K562 (cell line): ENCODE measurements around the gene RBMS1. TPM values are rescaled to one million over a fixed set of nuclear protein-coding genes. Genes with fewer than 3 reads are reported as not detected.

Source experiments
- ATAC-seq: fragments of 200-7000 bp; cut with Tn5 transposase; 3 replicates; pipeline ENCODE4 v1.9.1; 2020; ENCODE audit warnings: moderate library complexity
- BruUV-seq: library from RNA; stranded (reverse); fragments of 400-500 nt; replicated peaks from 2 replicates; lab custom pipeline; 2021; lab: Mats Ljungman, UMichigan
- CTCF ChIA-PET: fragments of 300-600 bp; formaldehyde crosslinking; extraction: SDS; loops from one replicate; lab custom pipeline; 2021; ENCODE audit warnings: low intra/inter-chr PET ratio; lab: Yijun Ruan, JAX
- POLR2A ChIA-PET: fragments of 300-600, 350-650 bp; sonication (Branson Sonifier 250); formaldehyde crosslinking; extraction: SDS; loops from one replicate; lab custom pipeline; 2021; ENCODE audit warnings: antibody characterized with exemption, inconsistent platforms; lab: Yijun Ruan, JAX
- DNase-seq, 4 experiments: peaks; one replicate each; pipeline versions ENCODE4 v3.0.0 to v3.0.0-alpha.2; 2011 to 2018; ENCODE audit warnings: low spot score in 3 of 4, mixed read lengths in 3 of 4; ENCODE audit errors: extremely low read depth in 1 of 4
- FAIRE-seq: peaks from 2 replicates; lab custom pipeline; 2011; peaks lifted over from hg19 to GRCh38; lab: Jason Lieb, UNC
- H2AFZ ChIP-seq: 2 replicates; pipeline ENCODE4 v1.6.0; 2011; ENCODE audit warnings: low read depth, low read length, control low read depth, inconsistent platforms
- H3K27ac ChIP-seq: fragments of 200-600 bp; 3 replicates; pipeline ENCODE4 v1.8.0; 2011; ENCODE audit warnings: low read depth, mild to moderate bottlenecking, control low read depth, inconsistent platforms, low read length, moderate library complexity, mixed read lengths; ENCODE audit errors: extremely low read depth
- H3K27me3 ChIP-seq, 2 experiments: fragments of 300-600 bp in 1 of 2; 2 replicates in 1 of 2; 3 replicates in 1 of 2; pipeline versions ENCODE4 v1.6.0 to v1.8.0; 2011; ENCODE audit warnings: inconsistent platforms in 2 of 2, low read length in 2 of 2, mild to moderate bottlenecking in 1 of 2, mixed read lengths in 1 of 2, moderate library complexity in 1 of 2; ENCODE audit not compliant: control insufficient read depth in 2 of 2, insufficient read depth in 2 of 2
- H3K36me3 ChIP-seq: fragments of 300-600 bp; 3 replicates; pipeline ENCODE4 v1.8.0; 2011; ENCODE audit warnings: mild to moderate bottlenecking, low read length, inconsistent platforms; ENCODE audit not compliant: control insufficient read depth, insufficient read depth
- H3K4me1 ChIP-seq, 2 experiments: fragments of 200-600 bp in 1 of 2; replicated peaks in 1 of 2; 2 replicates in 1 of 2; 3 replicates in 1 of 2; pipeline versions ENCODE4 v1.5.1 to v1.8.0; 2011; ENCODE audit warnings: inconsistent platforms in 2 of 2, low read length in 2 of 2, mild to moderate bottlenecking in 1 of 2, mixed read lengths in 1 of 2, moderate library complexity in 1 of 2; ENCODE audit not compliant: control insufficient read depth in 2 of 2, insufficient read depth in 2 of 2
- H3K4me2 ChIP-seq: 2 replicates; pipeline ENCODE4 v1.6.1; 2011; ENCODE audit warnings: low read length, control low read depth, inconsistent platforms, mixed read lengths; ENCODE audit not compliant: insufficient read depth
- H3K4me3 ChIP-seq: fragments of 200-600 bp; sonication (generic), shearing (Covaris generic); 2 replicates; pipeline ENCODE4 v1.5.1; 2016; ENCODE audit warnings: control low read depth, inconsistent platforms
- H3K79me2 ChIP-seq: fragments of 200-600 bp; 3 replicates; pipeline ENCODE4 v1.8.0; 2011; ENCODE audit warnings: low read length, inconsistent platforms; ENCODE audit not compliant: control insufficient read depth, insufficient read depth
- H3K9ac ChIP-seq, 2 experiments: 2 replicates each; pipeline versions ENCODE4 v1.6.0 to v1.6.1; 2011; ENCODE audit warnings: low read depth in 2 of 2, low read length in 2 of 2, control low read depth in 1 of 2, inconsistent platforms in 1 of 2, mild to moderate bottlenecking in 1 of 2, mixed read lengths in 1 of 2; ENCODE audit not compliant: insufficient read depth in 1 of 2
- H3K9me1 ChIP-seq: one replicate; pipeline ENCODE4 v1.6.0; 2011; ENCODE audit warnings: inconsistent platforms, mild to moderate bottlenecking, low read length, moderate library complexity; ENCODE audit not compliant: control insufficient read depth, insufficient read depth
- H3K9me3 ChIP-seq: replicated peaks from 2 replicates; pipeline ENCODE4 v1.5.1; 2011; ENCODE audit warnings: low read depth, low read length, inconsistent platforms; ENCODE audit not compliant: control insufficient read depth, insufficient read depth
- H4K20me1 ChIP-seq: replicated peaks from 2 replicates; pipeline ENCODE4 v1.6.1; 2011; ENCODE audit warnings: low read length, inconsistent platforms, mixed read lengths; ENCODE audit not compliant: control insufficient read depth, insufficient read depth
- CBX2 ChIP-seq: fragments of 200-600 bp; sonication (generic); IDR thresholded peaks from one replicate; pipeline ENCODE4 v1.6.1; 2012; ENCODE audit warnings: mild to moderate bottlenecking, low read length, inconsistent platforms; ENCODE audit not compliant: insufficient read depth, poor library complexity, severe bottlenecking
- SAFB2 ChIP-seq: fragments of 200-400 bp; formaldehyde crosslinking; IDR thresholded peaks from 2 replicates; pipeline ENCODE4 v1.6.1; 2018; ENCODE audit warnings: borderline replicate concordance, low read length, low read depth, moderate library complexity; ENCODE audit not compliant: severe bottlenecking
- WGBS: fragments of 100-300 bp; shearing (Covaris generic); methylation state at CpG from one replicate; pipeline ENCODE4 v1.1.6; 2016; ENCODE audit warnings: low coverage, mixed read lengths; ENCODE audit not compliant: insufficient coverage; ENCODE audit errors: missing lambda C conversion rate; 5-methylcytosine and 5-hydroxymethylcytosine counted together
- in situ Hi-C: fragments of 300-500 bp; cut with MboI; formaldehyde crosslinking; loops from 4 replicates; pipeline ENCODE4 v1.15.0; 2018; ENCODE audit warnings: inconsistent platforms, mixed read lengths
- intact Hi-C: fragments of 100-400 bp; cut with micrococcal nuclease; formaldehyde crosslinking; loops from 2 replicates; pipeline ENCODE4 v1.14.2; 2022
- polyA plus RNA-seq, 8 experiments: library from polyadenylated mRNA; depleted of rRNA in 4 of 8; stranded (reverse) in 5 of 8; unstranded in 3 of 8; fragments of >200 nt; fragmentation: Nextera tagmentation in 2 of 8; fragmentation: Illumina TruSeq in 1 of 8; extraction: Ambion mirVana in 2 of 8; extraction: Trizol in 1 of 8; gene quantifications; 2 replicates each; pipeline versions ENCODE4 v1.2.1 to v1.2.3, GENCODE V29; 2011 to 2014; ENCODE audit warnings: inconsistent platforms in 1 of 8, missing spikeins in 1 of 8
- total RNA-seq, 7 experiments: library from RNA; depleted of rRNA in 6 of 7; stranded (reverse); fragments of >200 nt in 6 of 7; fragmentation: Illumina TruSeq in 2 of 7; extraction: Trizol in 2 of 7; gene quantifications; 2 replicates each; pipeline versions ENCODE4 v1.2.1 to v1.2.3, GENCODE V29; 2011 to 2021; ENCODE audit warnings: low replicate concordance in 1 of 7
- TF ChIP-seq, protein P1 (sequence below): sonication (generic); formaldehyde crosslinking; IDR thresholded peaks from 2 replicates; pipeline ENCODE4 v1.8.1; 2023; ENCODE audit warnings: mild to moderate bottlenecking, missing genetic modification reagents, moderate library complexity
- TF ChIP-seq, protein P2 (sequence below): fragments of 250-450 bp; sonication (Bioruptor Pico); IDR thresholded peaks from 2 replicates; pipeline ENCODE4 v1.8.0; 2022; ENCODE audit warnings: inconsistent platforms

RBMS1 gene
- total and polyA plus RNA-seq, 9 of the 15 experiments (the other 6 are each of a cell fraction or from before 2014, with no cell fraction given) = 0.04 to 0.31 (median 0.09) TPM; not detected in 6

DNA sequence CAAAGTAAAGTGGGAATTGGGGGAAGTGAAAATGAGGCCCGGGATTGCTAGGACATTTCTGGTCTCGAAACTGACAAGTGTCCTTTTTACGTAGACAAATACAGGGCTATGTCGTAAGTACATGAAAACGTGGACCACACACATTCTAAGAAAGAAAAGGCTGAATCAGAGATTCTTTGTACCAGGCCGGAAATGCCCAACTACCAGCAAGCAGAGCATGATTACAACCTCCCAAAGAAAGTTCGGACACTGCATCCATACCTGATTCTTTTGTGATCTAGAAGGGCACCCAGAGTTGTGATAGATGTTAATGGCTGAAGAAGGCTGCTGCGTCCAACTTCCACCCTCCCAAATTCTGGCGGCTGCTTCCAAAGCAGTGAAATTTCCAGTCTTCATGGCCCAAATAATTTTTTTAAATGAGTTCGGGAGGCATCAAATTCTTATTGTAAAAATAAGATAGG, 1.7 kb downstream of the RBMS1 start:
- H3K4me1 ChIP-seq = peaks cover 0 to 13% of the 10 kb centered on the region in 2 experiments; a peak in 2 of 5 replicates
- in situ Hi-C loops = no loop called here
- intact Hi-C loops = no loop called here
- no TSS peak for BruUV-seq
- peak; percentile 45 for TF ChIP-seq CBX2
- TF ChIP-seq, protein P1, sequence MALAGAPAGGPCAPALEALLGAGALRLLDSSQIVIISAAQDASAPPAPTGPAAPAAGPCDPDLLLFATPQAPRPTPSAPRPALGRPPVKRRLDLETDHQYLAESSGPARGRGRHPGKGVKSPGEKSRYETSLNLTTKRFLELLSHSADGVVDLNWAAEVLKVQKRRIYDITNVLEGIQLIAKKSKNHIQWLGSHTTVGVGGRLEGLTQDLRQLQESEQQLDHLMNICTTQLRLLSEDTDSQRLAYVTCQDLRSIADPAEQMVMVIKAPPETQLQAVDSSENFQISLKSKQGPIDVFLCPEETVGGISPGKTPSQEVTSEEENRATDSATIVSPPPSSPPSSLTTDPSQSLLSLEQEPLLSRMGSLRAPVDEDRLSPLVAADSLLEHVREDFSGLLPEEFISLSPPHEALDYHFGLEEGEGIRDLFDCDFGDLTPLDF (CRISPR knock-in tag) = no peak
- TF ChIP-seq, protein P2, sequence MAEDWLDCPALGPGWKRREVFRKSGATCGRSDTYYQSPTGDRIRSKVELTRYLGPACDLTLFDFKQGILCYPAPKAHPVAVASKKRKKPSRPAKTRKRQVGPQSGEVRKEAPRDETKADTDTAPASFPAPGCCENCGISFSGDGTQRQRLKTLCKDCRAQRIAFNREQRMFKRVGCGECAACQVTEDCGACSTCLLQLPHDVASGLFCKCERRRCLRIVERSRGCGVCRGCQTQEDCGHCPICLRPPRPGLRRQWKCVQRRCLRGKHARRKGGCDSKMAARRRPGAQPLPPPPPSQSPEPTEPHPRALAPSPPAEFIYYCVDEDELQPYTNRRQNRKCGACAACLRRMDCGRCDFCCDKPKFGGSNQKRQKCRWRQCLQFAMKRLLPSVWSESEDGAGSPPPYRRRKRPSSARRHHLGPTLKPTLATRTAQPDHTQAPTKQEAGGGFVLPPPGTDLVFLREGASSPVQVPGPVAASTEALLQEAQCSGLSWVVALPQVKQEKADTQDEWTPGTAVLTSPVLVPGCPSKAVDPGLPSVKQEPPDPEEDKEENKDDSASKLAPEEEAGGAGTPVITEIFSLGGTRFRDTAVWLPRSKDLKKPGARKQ (CRISPR knock-in tag) = no peak
- no peak for TF ChIP-seq SAFB2
- H3K27ac ChIP-seq = no peak overlapping the region
- H3K4me3 ChIP-seq = no peak overlapping the region
- H4K20me1 ChIP-seq = no peaks in the 10 kb centered on the region
- no peak overlapping the region for H3K4me2 ChIP-seq
- no peaks in the 10 kb centered on the region for H3K9me1 ChIP-seq
- H3K9ac ChIP-seq = no peak overlapping the region
- POLR2A ChIA-PET = interaction anchor here (0.8 kb wide), 1 partner anchor 494 kb away, joined by 3 read pairs; no protein-coding TSS in a partner anchor
- H3K36me3 ChIP-seq = no peaks in the 10 kb centered on the region
- no peak for DNase-seq
- CTCF ChIA-PET = interaction anchor here (0.6 kb wide), 1 partner anchor 769 kb away, joined by 4 read pairs; no protein-coding TSS in a partner anchor
- no peaks in the 10 kb centered on the region for H3K79me2 ChIP-seq
- H3K27me3 ChIP-seq = peaks cover 6 to 12% of the 10 kb centered on the region in 2 experiments; a peak in 3 of 5 replicates
- FAIRE-seq = no peak
- H3K9me3 ChIP-seq = no peaks in the 10 kb centered on the region
- WGBS = 4% methylated on average over 10 of the region's 10 CpGs
- no peak overlapping the region for H2AFZ ChIP-seq
- ATAC-seq = no peak
